ENCODE results near the gene PRKD2.

DNA sequence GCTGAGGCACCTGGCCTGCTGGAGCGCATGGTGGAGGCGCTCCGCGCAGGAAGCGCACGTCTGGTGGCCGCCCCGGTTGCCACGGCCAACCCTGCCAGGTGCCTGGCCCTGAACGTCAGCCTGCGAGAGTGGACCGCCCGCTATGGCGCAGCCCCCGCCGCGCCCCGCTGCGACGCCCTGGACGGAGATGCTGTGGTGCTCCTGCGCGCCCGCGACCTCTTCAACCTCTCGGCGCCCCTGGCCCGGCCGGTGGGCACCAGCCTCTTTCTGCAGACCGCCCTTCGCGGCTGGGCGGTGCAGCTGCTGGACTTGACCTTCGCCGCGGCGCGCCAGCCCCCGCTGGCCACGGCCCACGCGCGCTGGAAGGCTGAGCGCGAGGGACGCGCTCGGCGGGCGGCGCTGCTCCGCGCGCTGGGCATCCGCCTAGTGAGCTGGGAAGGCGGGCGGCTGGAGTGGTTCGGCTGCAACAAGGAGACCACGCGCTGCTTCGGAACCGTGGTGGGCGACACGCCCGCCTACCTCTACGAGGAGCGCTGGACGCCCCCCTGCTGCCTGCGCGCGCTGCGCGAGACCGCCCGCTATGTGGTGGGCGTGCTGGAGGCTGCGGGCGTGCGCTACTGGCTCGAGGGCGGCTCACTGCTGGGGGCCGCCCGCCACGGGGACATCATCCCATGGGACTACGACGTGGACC is 39.1 kb upstream of the PRKD2 start:
- TF ChIP-seq ZSCAN23 (tag by site-specific recombination; IDR thresholded peaks at IDR 0.05) (no peak), ZNF140 (tag by site-specific recombination; IDR thresholded peaks at IDR 0.05) (no peak), ZNF488 (tag by site-specific recombination; IDR thresholded peaks at IDR 0.05) (no peak), ZBTB26 (tag by site-specific recombination; optimal IDR thresholded peaks at IDR 0.05) (no peak), ZNF580 (tag by site-specific recombination; IDR thresholded peaks at IDR 0.05) (no peak), GFI1B (tag by site-specific recombination; IDR thresholded peaks at IDR 0.05) (no peak), ZEB2 (tag by site-specific recombination; IDR thresholded peaks at IDR 0.05) (no peak), PATZ1 (tag by site-specific recombination; IDR thresholded peaks at IDR 0.05) (no peak)
- TF ChIP-seq, protein P1, sequence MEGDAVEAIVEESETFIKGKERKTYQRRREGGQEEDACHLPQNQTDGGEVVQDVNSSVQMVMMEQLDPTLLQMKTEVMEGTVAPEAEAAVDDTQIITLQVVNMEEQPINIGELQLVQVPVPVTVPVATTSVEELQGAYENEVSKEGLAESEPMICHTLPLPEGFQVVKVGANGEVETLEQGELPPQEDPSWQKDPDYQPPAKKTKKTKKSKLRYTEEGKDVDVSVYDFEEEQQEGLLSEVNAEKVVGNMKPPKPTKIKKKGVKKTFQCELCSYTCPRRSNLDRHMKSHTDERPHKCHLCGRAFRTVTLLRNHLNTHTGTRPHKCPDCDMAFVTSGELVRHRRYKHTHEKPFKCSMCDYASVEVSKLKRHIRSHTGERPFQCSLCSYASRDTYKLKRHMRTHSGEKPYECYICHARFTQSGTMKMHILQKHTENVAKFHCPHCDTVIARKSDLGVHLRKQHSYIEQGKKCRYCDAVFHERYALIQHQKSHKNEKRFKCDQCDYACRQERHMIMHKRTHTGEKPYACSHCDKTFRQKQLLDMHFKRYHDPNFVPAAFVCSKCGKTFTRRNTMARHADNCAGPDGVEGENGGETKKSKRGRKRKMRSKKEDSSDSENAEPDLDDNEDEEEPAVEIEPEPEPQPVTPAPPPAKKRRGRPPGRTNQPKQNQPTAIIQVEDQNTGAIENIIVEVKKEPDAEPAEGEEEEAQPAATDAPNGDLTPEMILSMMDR (tag by site-specific recombination; IDR thresholded peaks at IDR 0.05) = no peak
- TF ChIP-seq, protein P2, sequence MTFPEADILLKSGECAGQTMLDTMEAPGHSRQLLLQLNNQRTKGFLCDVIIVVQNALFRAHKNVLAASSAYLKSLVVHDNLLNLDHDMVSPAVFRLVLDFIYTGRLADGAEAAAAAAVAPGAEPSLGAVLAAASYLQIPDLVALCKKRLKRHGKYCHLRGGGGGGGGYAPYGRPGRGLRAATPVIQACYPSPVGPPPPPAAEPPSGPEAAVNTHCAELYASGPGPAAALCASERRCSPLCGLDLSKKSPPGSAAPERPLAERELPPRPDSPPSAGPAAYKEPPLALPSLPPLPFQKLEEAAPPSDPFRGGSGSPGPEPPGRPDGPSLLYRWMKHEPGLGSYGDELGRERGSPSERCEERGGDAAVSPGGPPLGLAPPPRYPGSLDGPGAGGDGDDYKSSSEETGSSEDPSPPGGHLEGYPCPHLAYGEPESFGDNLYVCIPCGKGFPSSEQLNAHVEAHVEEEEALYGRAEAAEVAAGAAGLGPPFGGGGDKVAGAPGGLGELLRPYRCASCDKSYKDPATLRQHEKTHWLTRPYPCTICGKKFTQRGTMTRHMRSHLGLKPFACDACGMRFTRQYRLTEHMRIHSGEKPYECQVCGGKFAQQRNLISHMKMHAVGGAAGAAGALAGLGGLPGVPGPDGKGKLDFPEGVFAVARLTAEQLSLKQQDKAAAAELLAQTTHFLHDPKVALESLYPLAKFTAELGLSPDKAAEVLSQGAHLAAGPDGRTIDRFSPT (tag by site-specific recombination; IDR thresholded peaks at IDR 0.05) = no peak
